Kidney glomerular epithelial cell (primary cell): ENCODE measurements around the gene CARD6.
"Not testable (repeated sequence)": the region's sequence is repeated elsewhere in the genome, so short reads cannot be mapped to it uniquely, and the experiment has no call there.

Source experiments
- DNase-seq: peaks from one replicate; lab custom pipeline; 2025; lab: John Stamatoyannopoulos, UW

The CARD6 gene, protein sequence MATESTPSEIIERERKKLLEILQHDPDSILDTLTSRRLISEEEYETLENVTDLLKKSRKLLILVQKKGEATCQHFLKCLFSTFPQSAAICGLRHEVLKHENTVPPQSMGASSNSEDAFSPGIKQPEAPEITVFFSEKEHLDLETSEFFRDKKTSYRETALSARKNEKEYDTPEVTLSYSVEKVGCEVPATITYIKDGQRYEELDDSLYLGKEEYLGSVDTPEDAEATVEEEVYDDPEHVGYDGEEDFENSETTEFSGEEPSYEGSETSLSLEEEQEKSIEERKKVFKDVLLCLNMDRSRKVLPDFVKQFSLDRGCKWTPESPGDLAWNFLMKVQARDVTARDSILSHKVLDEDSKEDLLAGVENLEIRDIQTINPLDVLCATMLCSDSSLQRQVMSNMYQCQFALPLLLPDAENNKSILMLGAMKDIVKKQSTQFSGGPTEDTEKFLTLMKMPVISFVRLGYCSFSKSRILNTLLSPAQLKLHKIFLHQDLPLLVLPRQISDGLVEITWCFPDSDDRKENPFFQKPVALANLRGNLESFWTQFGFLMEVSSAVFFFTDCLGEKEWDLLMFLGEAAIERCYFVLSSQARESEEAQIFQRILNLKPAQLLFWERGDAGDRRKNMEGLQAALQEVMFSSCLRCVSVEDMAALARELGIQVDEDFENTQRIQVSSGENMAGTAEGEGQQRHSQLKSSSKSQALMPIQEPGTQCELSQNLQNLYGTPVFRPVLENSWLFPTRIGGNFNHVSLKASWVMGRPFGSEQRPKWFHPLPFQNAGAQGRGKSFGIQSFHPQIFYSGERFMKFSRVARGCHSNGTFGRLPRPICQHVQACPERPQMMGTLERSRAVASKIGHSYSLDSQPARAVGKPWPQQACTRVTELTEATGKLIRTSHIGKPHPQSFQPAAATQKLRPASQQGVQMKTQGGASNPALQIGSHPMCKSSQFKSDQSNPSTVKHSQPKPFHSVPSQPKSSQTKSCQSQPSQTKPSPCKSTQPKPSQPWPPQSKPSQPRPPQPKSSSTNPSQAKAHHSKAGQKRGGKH

GRCh38 chr5:40841068-40841805 is at the start of gene CARD6:
TSS of gene CARD6 (plus strand) at chr5:40841367. CDS start at chr5:40841383, 16 bp downstream.
- peak; percentile 12 for DNase-seq

DNA sequence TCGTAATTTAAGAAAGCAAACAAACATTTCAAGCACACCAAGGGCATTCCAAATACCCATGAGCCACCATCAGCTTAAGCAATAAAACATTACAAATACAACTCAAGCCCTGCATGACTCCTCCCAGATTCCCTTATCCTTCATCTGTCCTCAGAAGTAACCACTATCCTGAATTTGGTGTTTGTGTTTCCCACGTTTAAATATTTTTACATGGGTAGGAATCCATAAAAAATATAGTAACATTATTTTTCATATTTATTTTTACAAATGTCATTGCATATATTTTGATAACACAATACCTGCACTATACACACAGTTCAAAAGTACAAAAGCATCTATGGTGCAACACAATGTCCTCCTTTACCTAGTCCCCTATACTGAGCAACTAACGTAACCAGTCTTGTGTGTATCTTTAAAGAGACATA is 49.4 kb upstream of the CARD6 start:
- no peak for DNase-seq

GRCh38 chr5:40792691-40793090 is 48.5 kb upstream of the CARD6 start:
- not testable (repeated sequence) for DNase-seq

GRCh38 chr5:40794340-40794739 is 46.8 kb upstream of the CARD6 start:
- DNase-seq: not testable (repeated sequence)

DNA sequence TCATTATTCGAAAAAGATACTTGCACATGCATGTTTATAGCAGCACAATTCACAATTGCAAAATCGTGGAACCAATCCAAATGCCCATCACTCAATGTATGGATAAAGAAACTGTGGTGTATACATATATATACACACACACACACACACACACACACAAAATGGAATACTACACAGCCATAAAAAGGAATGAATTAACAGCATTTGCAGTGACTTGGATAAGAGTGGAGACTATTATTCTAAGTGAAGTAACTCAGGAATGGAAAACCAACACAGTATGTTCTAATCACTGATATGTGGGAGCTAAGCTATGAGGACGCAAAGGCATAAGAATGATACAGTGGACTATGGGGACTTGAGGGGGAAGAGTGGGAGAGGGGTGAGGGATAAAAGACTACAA is 46.3 kb upstream of the CARD6 start:
- DNase-seq: not testable (repeated sequence)

DNA sequence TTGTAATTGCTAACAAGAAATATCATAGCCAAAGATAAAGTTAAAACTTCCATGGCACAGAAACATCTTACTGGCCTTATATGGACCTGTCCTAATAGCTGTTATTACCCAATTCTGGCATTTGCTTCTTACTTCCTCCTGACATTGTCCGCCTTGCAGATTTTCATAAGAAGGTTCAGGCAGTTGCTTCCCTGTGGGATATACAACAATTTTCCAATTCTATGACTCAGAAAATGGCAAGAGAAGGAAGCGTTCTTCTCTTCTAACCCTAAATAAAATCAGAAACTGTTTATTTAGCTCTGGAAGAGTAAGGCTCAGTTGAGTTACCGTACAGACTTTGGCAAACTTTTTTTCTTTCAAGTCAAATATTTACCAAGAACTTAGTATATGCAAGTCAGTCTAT is 44.7 kb upstream of the CARD6 start:
- no peak for DNase-seq

DNA sequence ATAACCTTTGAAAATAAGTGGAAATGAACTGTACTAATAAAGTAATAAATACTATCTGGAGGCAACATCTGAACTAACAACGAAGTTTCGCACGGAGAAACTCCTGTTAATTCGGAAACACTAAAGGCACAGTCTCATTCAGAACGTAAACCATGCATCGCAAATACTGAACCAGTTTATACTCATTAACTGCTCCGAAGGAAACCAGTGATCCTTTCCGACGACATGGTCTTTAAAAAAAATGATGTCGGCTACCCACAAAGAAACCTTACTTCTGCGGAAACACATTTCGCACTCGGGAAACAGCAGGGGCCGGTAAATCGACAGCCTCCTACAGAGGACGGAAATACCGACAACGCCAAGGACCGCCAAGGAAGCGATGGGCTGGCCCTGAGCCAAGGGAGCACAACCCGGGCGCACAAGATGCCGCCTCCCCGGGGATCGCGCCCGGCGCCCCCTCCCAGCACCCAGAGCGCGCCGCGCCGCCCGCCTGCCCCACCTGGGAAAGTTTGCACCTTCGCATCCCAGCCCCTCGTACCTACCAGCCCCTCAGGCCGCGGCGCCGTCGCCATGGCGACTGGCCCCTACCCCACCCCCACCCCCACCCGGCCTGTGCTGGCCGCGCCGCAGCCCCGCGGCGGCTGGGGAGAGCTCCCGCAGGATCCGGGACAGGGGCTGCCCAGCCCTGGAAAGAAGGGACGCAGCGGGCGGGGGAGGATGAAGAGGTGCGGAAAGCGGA is 43.7 kb upstream of the CARD6 start:
- peak; percentile 46 for DNase-seq

GRCh38 chr5:40798012-40798800 is 43.0 kb upstream of the CARD6 start, which contains the start of gene PRKAA1:
TSS of gene PRKAA1 (minus strand) at chr5:40798374. CDS start at chr5:40798189, 185 bp downstream.
- peak; percentile 78 for DNase-seq

- no peak for DNase-seq
Observed at GRCh38 chr5:40798801-40799210, 42.4 kb upstream of the CARD6 start.

GRCh38 chr5:40799258-40799657 is 41.9 kb upstream of the CARD6 start:
- no peak for DNase-seq

GRCh38 chr5:40801771-40802562 is 39.2 kb upstream of the CARD6 start:
- no peak for DNase-seq

DNA sequence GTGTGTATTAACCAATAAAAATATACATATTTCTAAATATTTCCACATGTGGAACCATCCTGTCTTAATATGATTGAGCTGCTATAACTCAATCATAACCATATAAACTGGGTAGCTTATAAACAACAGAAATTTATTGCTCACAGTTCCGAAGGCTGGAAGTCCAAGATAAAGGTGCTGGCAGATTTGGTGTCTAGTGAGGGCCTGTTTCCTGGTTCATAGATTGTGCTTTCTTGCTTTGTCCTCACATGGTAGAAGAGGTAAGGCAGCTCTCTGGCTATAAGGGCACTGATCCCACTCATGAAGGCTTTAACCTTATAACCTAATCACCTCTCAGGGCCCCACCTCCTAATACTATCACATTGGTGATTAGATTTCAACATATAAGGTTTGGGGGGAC is 29.0 kb upstream of the CARD6 start:
- no peak for DNase-seq

- no peak for DNase-seq
Observed at GRCh38 chr5:40813698-40814281, 27.4 kb upstream of the CARD6 start.

GRCh38 chr5:40823459-40823858 is 17.7 kb upstream of the CARD6 start:
- DNase-seq: no peak

DNA sequence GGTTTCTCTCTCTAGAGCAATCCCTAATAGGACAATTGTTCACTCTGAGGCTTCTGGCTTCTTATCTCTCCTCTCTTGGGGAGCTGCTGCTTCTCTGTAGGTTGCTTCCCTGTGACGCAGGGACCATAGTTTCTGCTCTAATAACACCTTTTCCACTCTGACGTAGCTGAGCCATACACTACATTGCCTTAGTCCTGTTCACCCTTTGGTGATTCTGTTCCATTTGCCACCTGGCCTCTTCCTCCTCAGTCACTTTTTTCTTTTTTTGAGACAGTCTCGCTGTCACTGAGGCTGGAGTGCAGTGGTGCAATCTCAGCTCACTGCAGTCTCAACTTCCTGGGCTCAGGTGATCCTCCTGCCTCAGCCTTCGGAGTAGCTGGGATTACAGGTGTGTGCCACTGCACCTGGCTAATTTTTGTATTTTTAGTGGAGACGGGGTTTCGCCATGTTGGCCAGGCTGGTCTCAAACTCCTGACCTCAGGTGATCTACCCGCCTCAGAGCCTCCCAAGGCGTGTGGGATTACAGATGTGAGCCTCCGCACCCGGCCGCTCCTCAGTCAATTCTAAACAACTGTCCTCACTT is 15.6 kb upstream of the CARD6 start:
- DNase-seq: not testable (repeated sequence)

DNA sequence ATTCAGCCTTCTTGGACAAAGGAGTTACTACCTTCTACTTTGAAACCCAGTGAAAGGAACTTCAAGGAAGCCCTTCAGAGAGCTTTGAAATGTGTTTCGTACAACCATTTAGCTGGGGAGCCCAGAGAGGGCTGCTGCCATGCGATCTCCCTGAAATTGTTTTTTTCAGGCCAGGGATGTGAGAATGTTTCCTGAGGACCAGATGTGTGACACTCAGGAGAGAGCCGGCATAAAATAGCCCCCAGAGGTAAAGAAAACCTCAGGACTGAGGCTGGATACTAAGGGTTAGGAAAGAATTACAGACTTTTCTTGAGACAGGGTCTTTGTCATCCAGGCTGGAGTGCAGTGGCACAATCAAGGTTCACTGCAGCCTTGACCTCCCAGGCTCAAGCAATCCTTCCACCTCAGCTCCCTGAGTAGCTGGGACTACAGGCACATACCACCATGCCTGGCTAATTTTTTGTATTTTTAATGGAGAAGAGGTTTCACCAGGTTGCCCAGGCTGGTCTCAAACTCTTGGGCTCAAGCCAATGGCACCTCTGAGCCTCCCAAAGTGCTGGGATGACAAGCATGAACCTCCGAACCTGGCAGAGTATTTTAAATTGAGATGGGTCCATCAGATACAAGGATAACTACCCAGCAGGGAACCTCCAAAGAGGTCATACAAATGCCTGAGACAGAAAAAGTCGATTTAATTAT is 14.5 kb upstream of the CARD6 start:
- no peak for DNase-seq

DNA sequence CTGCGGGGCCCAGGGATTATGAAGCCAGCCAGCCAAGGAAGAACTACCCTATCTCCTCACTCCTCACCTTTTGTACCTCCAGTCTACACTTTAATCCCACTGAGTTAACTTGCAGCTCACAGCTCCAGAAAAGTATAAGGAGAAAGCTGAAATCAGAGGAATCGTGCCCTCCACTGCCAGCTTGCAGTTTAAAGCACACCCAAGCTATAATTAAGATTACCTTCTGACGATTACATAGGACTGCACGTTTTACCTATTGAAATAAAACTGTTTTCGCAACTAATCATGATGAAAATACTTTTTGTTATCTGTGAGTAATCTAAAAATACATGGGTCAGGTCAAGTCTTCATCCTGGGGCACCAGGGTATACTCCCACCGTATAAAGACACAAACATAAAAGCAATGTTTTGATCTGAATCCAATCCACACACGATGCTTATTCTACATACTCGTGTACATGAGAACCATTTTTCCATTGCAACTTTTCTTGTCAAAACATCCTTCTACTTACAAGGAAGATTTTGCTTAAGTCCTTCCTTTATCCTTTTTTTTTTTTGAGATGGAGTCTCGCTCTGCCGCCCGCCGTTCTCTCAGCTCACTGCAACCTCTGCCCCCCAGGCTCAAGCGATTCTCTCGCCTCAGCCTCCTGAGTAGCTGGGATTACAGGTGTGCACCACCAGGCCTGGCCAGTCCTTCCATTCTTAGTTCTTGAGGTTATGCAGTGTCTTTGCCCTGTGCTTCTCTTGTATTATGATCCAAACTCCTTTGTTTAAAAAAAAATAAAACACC is 13.8 kb upstream of the CARD6 start:
- DNase-seq: no peak
